ENCODE data around the gene ASXL2.
"Not testable (repeated sequence)": the region's sequence is repeated elsewhere in the genome, so short reads cannot be mapped to it uniquely, and the experiment has no call there.

ASXL2 gene

DNA sequence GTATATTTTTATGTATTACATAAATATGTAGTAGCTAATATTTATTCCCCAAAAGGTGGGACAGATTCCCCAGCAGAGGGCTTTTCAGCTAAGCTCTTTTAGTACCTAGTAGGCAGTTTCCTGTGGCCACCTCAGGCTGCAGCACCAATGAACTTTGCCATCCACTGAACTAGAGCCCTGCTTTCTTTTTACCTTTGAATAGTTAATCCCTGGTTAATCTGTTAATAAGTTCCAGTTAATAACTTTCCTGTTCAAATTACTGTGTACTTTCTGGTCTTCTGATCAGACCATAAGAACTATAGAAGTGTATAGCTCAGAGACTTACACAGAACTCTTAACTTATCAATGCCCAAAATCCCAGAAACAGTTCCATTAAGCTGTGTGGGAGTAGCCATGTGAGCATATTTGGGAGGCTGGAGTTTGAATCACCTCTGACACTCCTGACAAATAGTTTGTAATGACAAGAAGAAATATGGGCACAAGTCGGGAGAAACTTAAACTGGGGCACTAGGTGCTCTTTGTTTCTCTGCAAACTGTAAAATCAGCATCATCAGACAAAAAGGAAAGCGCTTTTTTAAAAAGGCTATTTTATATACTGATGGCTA, 40.0 kb downstream of the ASXL2 start:
- DNase-seq (ENCODE audit: insufficient read length, low spot score) (no peak), FAIRE-seq (no peak)

DNA sequence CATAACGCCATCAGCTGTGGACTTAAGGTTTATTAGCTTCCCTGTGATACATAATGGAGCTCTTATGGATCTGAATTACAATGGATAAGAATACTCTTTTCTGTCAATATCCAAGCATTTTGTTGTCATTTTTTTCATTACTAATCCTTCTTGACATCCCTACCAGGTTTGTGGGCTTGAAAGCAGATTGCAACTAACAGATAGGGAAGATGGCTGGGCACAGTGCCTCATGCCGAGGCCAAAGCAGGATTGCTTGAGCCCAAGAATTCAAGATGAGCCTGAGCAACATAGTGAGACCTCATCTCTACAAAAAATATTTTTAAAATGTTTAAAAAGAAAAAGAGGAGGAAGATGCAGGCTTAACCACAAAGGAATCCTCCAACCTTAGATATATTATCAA, 42.4 kb downstream of the ASXL2 start:
- DNase-seq (ENCODE audit: insufficient read length, low spot score) (no peak), FAIRE-seq (no peak)

DNA sequence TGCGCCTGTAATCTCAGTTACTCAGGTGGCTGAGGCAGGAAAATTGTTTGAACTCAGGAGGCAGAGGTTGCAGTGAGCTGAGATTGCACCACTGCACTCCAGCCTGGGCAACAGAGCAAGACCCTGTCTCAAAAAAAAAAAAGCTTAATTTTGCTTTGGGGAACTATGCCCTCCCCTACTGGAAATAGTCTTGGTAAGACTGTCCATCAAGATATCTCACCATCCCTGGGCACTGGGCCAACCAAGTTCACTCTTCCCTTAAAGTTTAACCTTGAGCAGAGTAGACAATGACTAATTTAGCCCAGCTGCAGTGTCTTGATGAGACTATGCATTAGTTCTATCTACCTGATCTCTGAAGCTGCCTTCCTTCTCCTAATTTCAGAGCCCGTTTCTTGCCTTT, 44.7 kb downstream of the ASXL2 start:
- no peak for DNase-seq (ENCODE audit: insufficient read length, low spot score)
- no peak for FAIRE-seq

DNA sequence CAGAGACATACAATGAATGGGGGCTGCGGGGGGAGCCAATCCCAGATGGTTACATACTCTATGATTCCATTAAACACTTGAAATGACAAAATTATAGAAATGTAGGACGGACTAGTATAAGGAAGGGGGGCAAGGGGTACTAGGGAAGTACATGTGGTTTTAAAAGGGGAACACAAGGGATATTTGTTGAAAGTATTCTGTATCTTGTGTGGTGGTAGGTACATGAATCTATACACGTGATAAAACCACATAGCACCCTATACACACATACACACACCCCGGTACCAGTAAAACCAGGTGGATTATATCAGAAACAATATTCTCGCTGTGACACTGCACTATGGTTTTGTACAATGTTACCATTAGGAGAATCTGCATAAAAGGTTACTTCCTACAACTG, 45.4 kb downstream of the ASXL2 start:
- DNase-seq (ENCODE audit: insufficient read length, low spot score) (no peak), FAIRE-seq (no peak)

DNA sequence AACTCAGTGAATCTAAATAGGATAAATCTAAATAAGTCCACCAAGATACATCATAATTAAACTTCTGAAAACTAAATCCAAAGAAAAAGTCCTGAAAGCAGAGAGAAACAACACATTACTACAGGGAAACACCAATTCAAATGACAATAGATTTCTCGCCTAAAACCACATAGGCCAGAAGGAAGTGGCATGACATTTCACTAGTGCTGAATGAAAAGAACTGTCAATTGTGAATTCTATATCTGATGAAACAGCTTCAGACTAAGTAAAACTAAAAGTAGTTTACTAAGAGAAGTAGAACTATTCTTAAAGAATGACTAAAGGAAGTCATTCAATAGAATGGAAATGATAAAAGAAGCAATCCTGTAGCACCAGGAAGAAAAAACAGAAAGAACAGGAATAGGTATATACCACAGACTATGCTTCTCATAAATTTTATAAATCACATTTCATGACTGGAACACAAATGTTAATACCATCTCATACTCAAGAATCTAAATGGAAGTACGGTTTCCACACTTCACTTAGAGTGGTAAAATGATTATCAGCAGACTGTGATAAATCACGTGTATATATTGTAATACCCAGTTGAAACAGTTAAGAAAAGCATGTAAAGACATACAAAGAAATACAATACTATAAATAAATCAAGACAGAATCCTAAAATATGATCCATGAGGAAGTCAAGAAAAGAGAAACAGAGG, 46.4 kb downstream of the ASXL2 start:
- FAIRE-seq (no peak), DNase-seq (ENCODE audit: insufficient read length, low spot score) (no peak)

DNA sequence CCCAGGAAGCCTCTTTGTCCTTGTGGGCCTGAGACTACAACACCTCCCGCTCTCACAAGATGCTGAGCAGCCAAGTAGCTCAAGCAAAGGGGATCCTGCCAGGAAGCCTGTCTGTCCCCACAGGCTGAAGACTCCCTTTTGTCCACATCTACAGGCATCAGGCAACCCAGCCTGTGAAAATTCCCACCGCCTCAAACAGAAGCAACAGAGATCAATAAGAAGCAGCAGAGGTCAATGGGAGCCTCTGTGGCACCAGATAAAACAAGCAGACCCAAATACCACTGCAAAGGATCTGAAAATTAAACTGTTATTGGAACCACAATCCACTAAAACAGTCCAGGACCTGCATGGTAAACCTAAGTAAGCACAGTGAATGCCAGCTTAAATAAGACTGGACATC, 48.5 kb downstream of the ASXL2 start:
- DNase-seq (ENCODE audit: insufficient read length, low spot score): no peak
- no peak for FAIRE-seq

DNA sequence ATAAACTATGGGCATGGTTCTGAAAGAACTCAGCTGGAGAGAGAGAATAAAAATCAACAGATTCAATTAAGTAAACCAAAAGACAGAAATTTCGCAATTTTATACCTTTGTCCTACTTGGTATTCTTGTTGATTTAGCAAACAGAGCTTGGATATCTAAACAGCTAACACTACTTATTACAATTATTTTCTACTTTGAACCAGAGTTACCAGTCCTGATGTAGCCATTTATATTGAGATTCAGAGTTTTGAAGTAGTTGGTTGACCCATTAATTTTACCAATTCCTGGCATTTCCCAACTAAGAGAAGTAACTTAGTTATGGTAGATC, 48.9 kb downstream of the ASXL2 start:
- FAIRE-seq (no peak), DNase-seq (ENCODE audit: insufficient read length, low spot score) (no peak)

DNA sequence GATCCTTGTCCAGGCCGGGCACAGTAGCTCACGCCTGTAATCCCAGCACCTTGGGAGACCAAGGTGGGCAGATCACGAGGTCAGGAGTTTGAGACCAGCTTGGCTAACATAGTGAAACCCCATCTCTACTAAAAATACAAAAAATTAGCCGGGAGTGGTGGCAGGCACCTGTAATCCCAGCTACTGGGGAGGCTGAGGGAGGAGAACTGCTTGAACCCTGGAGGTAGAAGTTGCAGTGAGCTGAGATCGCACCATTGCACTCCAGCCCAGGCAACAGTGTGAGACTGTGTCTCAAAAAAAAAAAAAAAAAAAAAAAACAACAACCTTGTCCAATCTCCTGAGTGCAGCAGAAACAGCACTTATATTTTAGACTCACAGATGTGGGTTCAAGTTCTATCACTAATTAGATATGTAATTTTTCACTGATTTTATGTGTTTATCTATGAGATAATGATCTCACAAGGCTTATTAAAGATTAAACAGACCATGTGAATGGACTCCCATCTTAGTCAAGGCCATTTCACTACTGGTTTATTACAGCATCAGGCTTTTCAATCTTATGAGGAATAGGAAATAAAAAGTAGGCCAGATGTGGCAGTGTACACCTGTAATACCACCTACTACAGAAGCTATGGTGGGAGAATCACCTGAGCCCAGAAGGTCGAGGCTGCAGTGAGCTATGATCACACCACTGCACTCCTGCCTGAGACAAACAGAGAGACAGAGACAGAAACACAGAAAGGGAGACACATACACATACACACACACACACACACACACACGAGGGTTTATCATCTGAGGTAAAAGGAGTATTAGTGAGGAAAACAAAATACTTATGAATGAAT, 49.5 kb downstream of the ASXL2 start:
- DNase-seq (ENCODE audit: insufficient read length, low spot score); FAIRE-seq: not testable (repeated sequence)

DNA sequence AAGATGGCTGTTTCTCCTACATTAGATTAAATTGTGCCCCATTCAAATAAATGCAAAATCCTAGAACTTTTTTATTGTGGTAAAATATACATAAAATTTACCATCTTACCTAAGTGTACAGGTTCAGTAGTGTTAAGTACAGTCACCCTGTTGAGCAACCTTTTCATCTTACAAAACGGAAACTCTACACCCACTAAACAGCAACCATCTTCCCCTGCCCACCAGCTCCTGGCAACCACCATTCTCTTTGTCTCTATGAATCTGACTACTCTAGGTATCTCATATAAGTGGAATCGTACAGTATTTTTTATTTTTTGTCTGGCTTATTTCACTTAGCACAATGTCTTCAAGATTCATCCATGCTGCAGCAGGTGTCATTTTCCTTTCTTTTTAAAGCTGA, 53.0 kb downstream of the ASXL2 start:
- peak; percentile 33 for FAIRE-seq
- no peak for DNase-seq (ENCODE audit: insufficient read length, low spot score)

DNA sequence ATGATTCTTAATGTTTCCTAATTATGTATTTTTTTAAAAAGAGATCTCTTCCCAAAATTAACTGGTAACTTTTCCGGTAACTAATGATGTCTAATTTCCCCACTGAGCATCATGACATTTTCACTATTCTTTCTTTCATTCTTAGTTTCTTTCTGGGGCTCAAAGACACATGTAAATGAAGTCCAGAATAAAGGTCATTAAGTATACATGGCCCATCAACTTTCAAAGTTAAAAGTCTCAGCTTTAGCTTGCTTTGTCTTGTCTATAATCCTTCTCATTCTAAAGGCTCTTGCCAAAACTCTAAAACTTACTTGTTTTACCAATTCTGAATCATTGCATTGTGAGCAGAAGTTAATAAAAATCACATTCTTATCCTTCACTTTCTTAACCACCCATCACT, 53.6 kb downstream of the ASXL2 start:
- FAIRE-seq (peak; percentile 74), DNase-seq (ENCODE audit: insufficient read length, low spot score) (no peak)

DNA sequence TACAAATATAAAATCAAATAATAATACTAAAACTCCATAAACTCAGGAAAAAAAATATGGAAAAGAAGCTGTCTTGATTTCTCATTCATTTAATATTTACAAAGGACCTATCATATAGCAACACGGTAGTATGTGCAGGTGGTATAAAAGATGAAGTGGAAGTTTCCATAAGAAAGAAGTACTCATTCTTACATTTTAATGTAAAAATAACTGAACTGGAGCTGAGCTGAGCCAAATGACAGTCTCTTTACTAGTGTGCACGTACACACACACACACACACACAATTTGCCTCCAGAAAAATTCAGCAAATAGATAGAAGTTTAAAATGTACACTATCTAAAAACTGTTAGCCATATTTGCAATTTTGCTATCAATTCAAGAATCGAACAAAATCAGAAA, 54.1 kb downstream of the ASXL2 start:
- no peak for DNase-seq (ENCODE audit: insufficient read length, low spot score)
- no peak for FAIRE-seq

DNA sequence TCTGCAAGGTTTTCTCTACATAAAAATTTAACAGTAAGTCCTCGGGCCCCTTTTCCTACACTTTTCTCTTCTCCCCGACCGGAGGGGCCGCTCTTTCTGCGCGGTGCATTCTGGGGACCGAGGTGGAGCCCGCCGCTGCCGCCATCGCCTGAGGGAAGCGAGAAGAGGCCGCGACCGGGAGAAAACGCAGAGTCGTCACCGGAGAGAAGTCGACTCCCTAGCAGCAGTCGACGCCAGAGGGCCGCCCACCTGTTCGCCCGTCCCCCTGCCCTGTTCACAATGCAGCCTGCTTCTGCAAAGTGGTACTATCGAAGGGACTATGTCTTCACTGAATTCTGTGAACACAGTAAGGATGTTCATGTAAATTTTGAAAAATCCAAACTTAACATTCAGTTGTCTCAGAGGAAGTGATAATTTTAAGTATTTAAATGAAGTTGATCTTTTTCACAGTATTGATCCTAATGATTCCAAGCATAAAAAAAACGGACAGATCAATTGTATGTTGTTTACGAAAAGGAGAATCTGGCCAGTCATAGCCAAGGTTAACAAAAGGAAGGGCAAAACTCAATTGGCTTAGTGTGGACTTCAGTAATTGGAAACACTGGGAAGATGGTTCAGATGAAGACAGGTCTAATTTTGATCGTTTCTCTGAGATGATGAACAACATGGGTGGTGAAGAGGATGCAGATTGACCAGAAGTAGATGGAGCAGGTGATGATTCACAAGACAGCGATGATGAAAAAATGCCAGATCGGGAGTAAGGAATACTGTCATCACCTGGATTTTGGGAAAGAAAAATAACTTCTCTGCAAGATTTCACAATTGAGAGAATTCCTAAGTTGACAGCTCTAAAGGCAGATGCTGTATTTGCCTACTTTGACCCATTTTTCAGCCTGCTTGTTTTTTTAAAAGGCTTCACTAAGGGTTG, 55.8 kb downstream of the ASXL2 start:
- FAIRE-seq: peak; percentile 90
- DNase-seq (ENCODE audit: insufficient read length, low spot score): peak; percentile 10

DNA sequence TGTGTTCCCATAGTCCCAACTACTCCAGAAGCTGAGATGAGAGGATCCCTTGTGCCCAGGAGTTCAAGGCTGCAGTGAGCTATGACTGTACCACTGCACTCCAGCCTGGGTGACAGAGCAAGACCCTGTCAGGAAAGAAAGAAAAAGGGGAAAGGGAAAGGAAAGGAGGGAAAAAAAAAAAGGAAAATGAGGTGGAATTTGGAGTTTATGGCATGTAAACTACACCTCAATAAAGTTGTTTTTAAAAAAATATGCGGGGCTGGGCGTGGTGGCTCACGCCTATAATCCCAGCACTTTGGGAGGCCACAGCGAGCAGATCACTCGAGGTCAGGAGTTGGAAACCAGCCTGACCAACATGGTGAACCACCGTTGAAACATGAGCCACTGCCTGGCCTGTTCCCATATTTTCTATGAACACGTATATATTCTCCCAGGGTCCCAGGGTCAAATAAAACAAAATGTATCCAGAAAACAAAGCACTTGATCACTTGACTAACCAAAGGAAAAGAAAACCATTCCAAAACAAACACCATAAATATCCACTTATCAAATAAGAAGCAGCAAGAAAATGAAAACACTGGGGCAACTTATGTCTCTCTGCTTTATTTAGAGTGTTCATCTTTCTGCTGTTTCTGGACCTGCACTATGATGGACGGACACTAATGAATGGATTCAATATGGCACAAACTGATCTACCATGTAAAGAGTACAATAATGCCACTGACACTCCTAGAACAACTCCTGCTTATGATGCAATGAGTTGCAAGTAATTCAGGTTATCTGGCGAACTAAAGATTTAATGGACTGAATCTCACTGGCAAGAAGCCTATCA, 56.8 kb downstream of the ASXL2 start:
- DNase-seq (ENCODE audit: insufficient read length, low spot score): no peak
- FAIRE-seq: peak; percentile 66

DNA sequence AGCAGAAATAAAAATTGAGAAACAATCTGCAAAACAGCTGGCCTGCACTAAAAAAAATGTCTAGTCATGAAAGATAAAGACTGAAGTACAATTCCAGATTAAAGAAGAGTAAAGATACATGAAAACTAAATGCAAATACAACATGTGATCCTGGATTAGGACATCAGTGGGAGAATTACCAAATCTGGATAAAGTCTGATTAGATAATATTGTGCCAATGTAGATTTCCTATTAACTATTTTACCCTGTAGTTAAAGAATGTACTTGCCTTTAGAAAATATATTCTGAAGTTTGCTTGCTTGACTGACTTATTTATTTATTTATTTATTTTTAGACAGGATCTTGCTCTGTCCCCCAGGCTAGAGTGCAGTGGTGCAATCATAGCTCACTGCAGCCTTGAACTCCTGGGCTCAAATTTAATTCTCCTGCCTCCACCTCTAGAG, 58.7 kb downstream of the ASXL2 start:
- DNase-seq (ENCODE audit: insufficient read length, low spot score) (no peak), FAIRE-seq (no peak)

DNA sequence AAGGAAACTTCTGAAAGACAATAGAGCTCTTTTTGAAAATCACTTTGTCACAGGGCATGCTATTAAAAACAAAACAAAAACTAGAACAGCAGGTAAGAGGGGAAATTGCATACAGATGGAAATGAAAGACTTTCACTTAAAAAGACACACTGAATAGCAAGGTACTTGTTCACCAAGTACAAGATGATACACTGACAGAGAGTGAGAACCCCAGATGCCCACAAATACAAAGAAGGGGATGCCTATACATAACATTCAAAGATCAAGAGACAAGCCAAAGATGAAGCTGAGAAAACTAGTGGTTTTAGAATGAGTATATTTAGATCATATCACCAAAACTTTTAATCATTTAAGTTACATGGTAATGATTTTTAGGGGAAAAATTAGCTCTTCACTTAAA, 60.7 kb downstream of the ASXL2 start:
- FAIRE-seq: peak; percentile 72

DNA sequence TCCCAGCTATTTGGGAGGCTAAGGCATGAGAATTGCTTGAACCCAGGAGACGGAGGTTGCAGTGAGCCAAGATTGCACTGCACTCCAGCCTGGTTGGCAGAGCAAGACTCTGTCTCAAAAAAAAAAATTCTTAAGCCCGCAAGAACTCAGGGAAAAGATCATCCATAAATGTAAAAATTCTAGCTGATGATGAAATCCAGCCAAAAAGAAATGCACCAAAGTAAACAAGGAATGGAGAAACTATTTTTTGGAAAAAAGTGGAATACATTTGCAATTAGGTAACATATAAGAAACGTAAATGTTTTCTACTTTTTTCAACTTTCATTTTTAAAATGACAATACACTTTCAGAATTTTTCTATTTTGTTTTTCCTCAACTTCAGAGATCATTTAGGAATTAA, 61.3 kb downstream of the ASXL2 start:
- no peak for DNase-seq (ENCODE audit: insufficient read length, low spot score)
- no peak for FAIRE-seq

More for the DNA sequence above, 60.7 kb downstream of the ASXL2 start:
- no peak for DNase-seq (ENCODE audit: insufficient read length, low spot score)

DNA sequence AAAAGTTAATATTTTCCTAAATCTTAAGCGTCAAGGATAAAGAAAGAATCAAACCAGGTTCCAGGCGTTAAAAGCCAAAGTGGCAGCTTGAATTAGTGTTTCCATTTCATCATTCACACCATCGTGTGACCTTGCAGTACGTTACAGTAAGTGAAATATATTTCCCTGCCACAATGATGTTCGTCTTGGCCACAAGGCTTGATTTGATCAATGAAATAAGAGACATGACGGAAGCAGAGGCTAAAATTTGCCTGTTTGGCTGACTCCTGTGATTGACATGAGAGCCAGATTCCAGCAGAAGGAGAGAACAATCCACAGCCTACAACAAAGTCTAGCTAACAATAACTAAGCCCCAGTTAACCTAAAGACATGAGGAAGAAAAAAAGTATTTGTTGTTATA, 62.0 kb downstream of the ASXL2 start:
- no peak for DNase-seq (ENCODE audit: insufficient read length, low spot score)

DNA sequence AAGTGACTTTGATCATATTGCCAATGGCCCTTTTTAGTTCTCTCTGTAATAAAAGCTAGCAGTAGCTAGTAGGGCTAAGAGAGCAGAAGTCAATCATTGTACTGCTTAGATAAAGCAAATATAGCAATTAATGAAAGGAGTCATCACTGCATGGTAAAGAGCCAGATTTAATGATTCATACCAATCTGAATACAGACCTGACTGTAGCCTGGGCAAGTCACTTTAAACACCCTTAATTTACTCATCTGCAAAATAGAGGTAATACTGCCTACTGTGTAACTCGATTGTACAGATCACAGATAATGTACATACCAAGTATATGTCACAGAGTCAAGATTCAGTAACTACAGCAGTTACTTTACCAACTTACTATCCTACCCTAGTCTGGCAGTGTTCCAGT, 63.6 kb downstream of the ASXL2 start:
- no peak for FAIRE-seq
- no peak for DNase-seq (ENCODE audit: insufficient read length, low spot score)

More for the DNA sequence above, 62.0 kb downstream of the ASXL2 start:
- peak; percentile 21 for FAIRE-seq

DNA sequence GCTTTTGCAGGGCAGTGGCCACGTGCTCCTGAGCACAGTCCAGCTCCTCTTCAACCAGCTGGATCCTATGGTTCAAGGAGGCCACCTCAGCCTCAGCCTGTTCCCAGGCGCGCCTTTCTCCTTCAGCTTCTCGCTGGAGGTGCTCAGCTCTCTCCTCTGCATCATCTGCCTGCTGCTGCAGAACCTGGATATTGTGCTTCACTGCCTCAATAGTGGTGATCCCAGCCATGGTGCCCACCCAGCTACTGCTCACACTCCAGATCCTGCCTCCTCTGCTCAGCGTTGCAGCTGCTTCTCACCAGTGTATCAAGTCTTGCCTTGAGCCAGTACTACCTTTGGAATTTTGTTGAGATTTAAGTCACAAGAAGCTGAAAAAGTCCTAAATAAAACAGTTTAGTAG, 67.9 kb downstream of the ASXL2 start:
- no peak for DNase-seq (ENCODE audit: insufficient read length, low spot score)
- no peak for FAIRE-seq

DNA sequence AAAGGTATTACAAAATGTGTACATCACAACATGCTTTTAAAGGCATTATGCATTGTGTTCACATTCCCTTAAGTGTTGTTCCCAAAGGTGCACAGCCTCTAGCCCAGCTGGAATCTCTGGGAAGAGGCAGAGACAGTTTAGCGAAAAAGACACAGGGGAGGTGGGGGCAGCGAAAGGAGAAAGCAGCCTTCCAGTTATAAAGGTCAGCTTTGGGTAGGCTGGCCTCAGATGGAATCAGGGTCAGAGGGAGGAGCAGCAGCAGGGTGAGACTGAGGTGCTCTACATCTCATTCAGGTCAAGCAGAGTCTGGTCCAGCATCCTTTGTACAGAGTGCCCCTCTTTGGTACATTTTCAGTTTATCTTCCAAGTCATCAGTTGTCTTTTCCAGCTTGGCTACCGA, 68.6 kb downstream of the ASXL2 start:
- FAIRE-seq: no peak
- no peak for DNase-seq (ENCODE audit: insufficient read length, low spot score)
